ENCODE measurements around the gene FBXL3. TPM values are rescaled to one million over a fixed set of nuclear protein-coding genes. Genes with fewer than 3 reads are reported as not detected.

The FBXL3 gene
- total and polyA plus RNA-seq, 2 of the 4 experiments (the other 2 are of a cell fraction): 15.3 to 43.6 TPM

DNA sequence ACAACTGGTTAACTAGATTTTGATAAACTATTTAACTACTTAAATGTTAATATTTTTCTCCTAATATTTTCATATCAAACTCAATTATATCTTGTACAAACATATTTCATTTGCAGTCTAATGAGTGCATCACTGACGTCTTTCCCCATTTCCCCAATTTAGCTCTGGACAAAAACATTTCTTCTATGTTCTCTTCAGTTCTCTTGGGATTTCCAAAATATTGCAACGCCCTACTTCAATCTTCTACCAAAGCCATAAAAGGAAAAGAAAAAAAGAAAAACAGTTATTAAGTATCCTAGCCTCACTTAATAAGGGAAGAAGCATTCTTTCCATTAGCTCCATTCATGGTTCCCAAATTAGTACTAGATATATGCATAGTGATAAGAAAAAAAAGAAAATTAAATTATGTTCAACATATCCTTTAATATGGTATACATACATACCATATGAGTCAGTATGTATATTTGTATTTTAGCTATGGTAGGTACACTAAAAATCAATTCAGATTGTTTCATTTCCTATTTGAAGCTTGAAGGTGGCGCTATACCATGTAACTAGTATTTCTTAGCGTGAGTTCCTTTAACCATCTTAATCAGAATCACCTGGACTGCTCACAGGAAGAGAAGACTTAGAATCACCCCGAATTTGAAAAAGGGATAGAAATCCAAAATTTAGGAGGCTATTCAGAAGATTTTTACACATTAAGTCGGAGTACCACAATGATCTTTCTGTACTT is 9.9 kb downstream of the FBXL3 start:
- peaks cover 9% of the 10 kb centered on the region for H3K9me1 ChIP-seq (ENCODE audit: insufficient read depth, low read length)
- H3K27ac ChIP-seq (ENCODE audit: insufficient read depth, low read length): no peak overlapping the region
- TF ChIP-seq, protein P1, sequence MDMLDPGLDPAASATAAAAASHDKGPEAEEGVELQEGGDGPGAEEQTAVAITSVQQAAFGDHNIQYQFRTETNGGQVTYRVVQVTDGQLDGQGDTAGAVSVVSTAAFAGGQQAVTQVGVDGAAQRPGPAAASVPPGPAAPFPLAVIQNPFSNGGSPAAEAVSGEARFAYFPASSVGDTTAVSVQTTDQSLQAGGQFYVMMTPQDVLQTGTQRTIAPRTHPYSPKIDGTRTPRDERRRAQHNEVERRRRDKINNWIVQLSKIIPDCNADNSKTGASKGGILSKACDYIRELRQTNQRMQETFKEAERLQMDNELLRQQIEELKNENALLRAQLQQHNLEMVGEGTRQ (IDR thresholded peaks at IDR 0.05; ENCODE audit: low read depth, low read length): no peak
- TF ChIP-seq NFE2L2 (IDR thresholded peaks at IDR 0.05; ENCODE audit: low read depth, low read length) (no peak), RFX5 (IDR thresholded peaks at IDR 0.05; ENCODE audit: low read depth, low read length) (no peak), RCOR1 (IDR thresholded peaks at IDR 0.05; ENCODE audit: insufficient replicate concordance, low read length) (no peak), FOS (IDR thresholded peaks at IDR 0.05; ENCODE audit: low read depth, low read length) (no peak), MXI1 (IDR thresholded peaks at IDR 0.05; ENCODE audit: borderline replicate concordance, low read depth, low read length) (no peak), POLR2A (IDR thresholded peaks at IDR 0.05; ENCODE audit: low read depth, low read length) (no peak), CHD1 (IDR thresholded peaks at IDR 0.05; ENCODE audit: low read depth, low read length) (no peak), MAZ (IDR thresholded peaks at IDR 0.05; ENCODE audit: borderline replicate concordance, low read depth, low read length) (no peak), CEBPB (IDR thresholded peaks at IDR 0.05; ENCODE audit: low read depth, low read length) (no peak), RAD21 (IDR thresholded peaks at IDR 0.05; ENCODE audit: low read length) (no peak), BHLHE40 (IDR thresholded peaks at IDR 0.05; ENCODE audit: low read depth, low read length) (no peak), SMC3 (IDR thresholded peaks at IDR 0.05; ENCODE audit: low read depth, low read length) (no peak), MAFK (IDR thresholded peaks at IDR 0.05; ENCODE audit: low read depth, low read length) (no peak)
- TF ChIP-seq, protein P2, sequence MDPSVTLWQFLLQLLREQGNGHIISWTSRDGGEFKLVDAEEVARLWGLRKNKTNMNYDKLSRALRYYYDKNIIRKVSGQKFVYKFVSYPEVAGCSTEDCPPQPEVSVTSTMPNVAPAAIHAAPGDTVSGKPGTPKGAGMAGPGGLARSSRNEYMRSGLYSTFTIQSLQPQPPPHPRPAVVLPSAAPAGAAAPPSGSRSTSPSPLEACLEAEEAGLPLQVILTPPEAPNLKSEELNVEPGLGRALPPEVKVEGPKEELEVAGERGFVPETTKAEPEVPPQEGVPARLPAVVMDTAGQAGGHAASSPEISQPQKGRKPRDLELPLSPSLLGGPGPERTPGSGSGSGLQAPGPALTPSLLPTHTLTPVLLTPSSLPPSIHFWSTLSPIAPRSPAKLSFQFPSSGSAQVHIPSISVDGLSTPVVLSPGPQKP (IDR thresholded peaks at IDR 0.05; ENCODE audit: borderline replicate concordance, low read depth, low read length): no peak
- TF ChIP-seq, protein P3, sequence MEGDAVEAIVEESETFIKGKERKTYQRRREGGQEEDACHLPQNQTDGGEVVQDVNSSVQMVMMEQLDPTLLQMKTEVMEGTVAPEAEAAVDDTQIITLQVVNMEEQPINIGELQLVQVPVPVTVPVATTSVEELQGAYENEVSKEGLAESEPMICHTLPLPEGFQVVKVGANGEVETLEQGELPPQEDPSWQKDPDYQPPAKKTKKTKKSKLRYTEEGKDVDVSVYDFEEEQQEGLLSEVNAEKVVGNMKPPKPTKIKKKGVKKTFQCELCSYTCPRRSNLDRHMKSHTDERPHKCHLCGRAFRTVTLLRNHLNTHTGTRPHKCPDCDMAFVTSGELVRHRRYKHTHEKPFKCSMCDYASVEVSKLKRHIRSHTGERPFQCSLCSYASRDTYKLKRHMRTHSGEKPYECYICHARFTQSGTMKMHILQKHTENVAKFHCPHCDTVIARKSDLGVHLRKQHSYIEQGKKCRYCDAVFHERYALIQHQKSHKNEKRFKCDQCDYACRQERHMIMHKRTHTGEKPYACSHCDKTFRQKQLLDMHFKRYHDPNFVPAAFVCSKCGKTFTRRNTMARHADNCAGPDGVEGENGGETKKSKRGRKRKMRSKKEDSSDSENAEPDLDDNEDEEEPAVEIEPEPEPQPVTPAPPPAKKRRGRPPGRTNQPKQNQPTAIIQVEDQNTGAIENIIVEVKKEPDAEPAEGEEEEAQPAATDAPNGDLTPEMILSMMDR (conservative IDR thresholded peaks at IDR 0.05; ENCODE audit: low read depth, low read length): no peak
- 100% methylated on average over 1 of the region's 6 CpGs; no CpG with 5 or more reads in 1 of the 2 experiments for WGBS, 2 experiments (ENCODE audit: extremely low coverage in 2 of 2, insufficient read length in 1 of 2)
- no peak overlapping the region for H2BK20ac ChIP-seq (ENCODE audit: low read depth, low read length)
- no peak overlapping the region for H2AFZ ChIP-seq (replicated peaks; ENCODE audit: low read length, poor library complexity)
- H4K5ac ChIP-seq (ENCODE audit: low read depth, low read length): no peak overlapping the region
- H3K23ac ChIP-seq (ENCODE audit: low read depth, low read length): no peak overlapping the region
- H4K20me1 ChIP-seq (ENCODE audit: insufficient read depth, low read length): peaks cover 29% of the 10 kb centered on the region; the same call in 1 of the 2 replicates
- H4K8ac ChIP-seq (ENCODE audit: low read depth in 2 of 2, low read length in 2 of 2): no peak overlapping the region
- H3K56ac ChIP-seq (ENCODE audit: extremely low read depth, insufficient read depth, low read length): no peak overlapping the region
- dilution Hi-C loops (cut with HindIII; ENCODE audit: low sequenced_read_pairs, unreplicated experiment) (no loop called here), intact Hi-C loops (cut with micrococcal nuclease) (no loop called here), in situ Hi-C loops (cut with MboI; ENCODE audit: low sequenced_read_pairs) (no loop called here)
- CTCF ChIA-PET: no interaction called here
- no peak overlapping the region for H3K4ac ChIP-seq (ENCODE audit: low read depth, low read length)
- H2BK120ac ChIP-seq (ENCODE audit: low read depth, low read length): no peak overlapping the region
- no peak overlapping the region for H3K4me2 ChIP-seq (ENCODE audit: low read depth, low read length)
- H3K27me3 ChIP-seq (ENCODE audit: control insufficient read depth, insufficient read depth, low read length): no peaks in the 10 kb centered on the region
- no peak overlapping the region for H3K18ac ChIP-seq (ENCODE audit: low read depth, low read length)
- POLR2A ChIA-PET (ENCODE audit: unreplicated experiment): no interaction called here
- peaks cover 23 to 50% of the 10 kb centered on the region in 2 experiments for H3K79me1 ChIP-seq (ENCODE audit: low read depth in 1 of 2, low read length in 2 of 2)
- H3K9me3 ChIP-seq (ENCODE audit: control insufficient read depth, insufficient read depth, low read length): no peaks in the 10 kb centered on the region
- H2BK5ac ChIP-seq (ENCODE audit: low read depth, low read length, poor library complexity, severe bottlenecking): no peak overlapping the region
- H4K91ac ChIP-seq (ENCODE audit: insufficient read depth, low read depth, low read length): no peak overlapping the region
- DNase-seq: no peak
- H2BK15ac ChIP-seq (ENCODE audit: low read depth, low read length): no peak overlapping the region
- peaks cover 8% of the 10 kb centered on the region for H3K4me1 ChIP-seq (ENCODE audit: control insufficient read depth, insufficient read depth, low read length)
- peaks cover 27% of the 10 kb centered on the region for H3K36me3 ChIP-seq (ENCODE audit: control insufficient read depth, insufficient read depth, low read length)
- no peak overlapping the region for H3K14ac ChIP-seq (replicated peaks; ENCODE audit: low read depth, low read length)
- H3K9ac ChIP-seq (ENCODE audit: low read depth, low read length): no peak overlapping the region
- H2AK9ac ChIP-seq (replicated peaks; ENCODE audit: low read depth, low read length, poor library complexity): no peak overlapping the region
- no peak overlapping the region for H2AK5ac ChIP-seq (ENCODE audit: low read depth, low read length)
- H3K4me3 ChIP-seq (ENCODE audit: insufficient read depth, low read depth, low read length): no peak overlapping the region
- ATAC-seq (ENCODE audit: low read depth): no peak
- BruUV-seq (replicated peaks): no TSS peak
